Type B pancreatic cell (in vitro differentiated cells): Measurements from ENCODE around the gene PLPP4. TPM values are rescaled to one million over a fixed set of nuclear protein-coding genes. Genes with fewer than 3 reads are reported as not detected.
A peak's percentile ranks its signal among the peaks of the same experiment; 100 is the strongest.

Source experiments
- DNase-seq: peaks from one replicate; pipeline ENCODE4 v3.0.0; 2021; ENCODE audit warnings: mixed read lengths; ENCODE audit not compliant: unreplicated experiment; ENCODE audit errors: extremely low spot score
- H3K27ac Mint-ChIP-seq: 2 replicates; pipeline ENCODE4 v1.8.0; 2021; ENCODE audit warnings: mild to moderate bottlenecking, mixed read lengths
- H3K27me3 Mint-ChIP-seq: 2 replicates; pipeline ENCODE4 v1.8.0; 2021; ENCODE audit warnings: mixed read lengths
- H3K36me3 Mint-ChIP-seq: 2 replicates; pipeline ENCODE4 v1.8.0; 2021; ENCODE audit warnings: mixed read lengths
- H3K4me1 Mint-ChIP-seq: one replicate; pipeline ENCODE4 v1.8.0; 2021; ENCODE audit warnings: mixed read lengths; ENCODE audit not compliant: unreplicated experiment
- H3K4me3 Mint-ChIP-seq: 2 replicates; pipeline ENCODE4 v1.8.0; 2021; ENCODE audit warnings: mild to moderate bottlenecking, mixed read lengths
- H3K9me3 Mint-ChIP-seq: 2 replicates; pipeline ENCODE4 v1.8.0; 2021; ENCODE audit warnings: mixed read lengths
- total RNA-seq: library from RNA; stranded (reverse); gene quantifications from 2 replicates; pipeline ENCODE4 v1.2.1, GENCODE V29; 2021; ENCODE audit warnings: low replicate concordance
- TF ChIP-seq, protein P1 (sequence below): fragments of 200-600 bp; sonication (generic); conservative IDR thresholded peaks from 2 replicates; pipeline ENCODE4 v1.5.0; 2021; ENCODE audit warnings: antibody characterized with exemption, mild to moderate bottlenecking

Gene PLPP4
- total RNA-seq, 1 donor from 2014 or later: 4.4 TPM

DNA sequence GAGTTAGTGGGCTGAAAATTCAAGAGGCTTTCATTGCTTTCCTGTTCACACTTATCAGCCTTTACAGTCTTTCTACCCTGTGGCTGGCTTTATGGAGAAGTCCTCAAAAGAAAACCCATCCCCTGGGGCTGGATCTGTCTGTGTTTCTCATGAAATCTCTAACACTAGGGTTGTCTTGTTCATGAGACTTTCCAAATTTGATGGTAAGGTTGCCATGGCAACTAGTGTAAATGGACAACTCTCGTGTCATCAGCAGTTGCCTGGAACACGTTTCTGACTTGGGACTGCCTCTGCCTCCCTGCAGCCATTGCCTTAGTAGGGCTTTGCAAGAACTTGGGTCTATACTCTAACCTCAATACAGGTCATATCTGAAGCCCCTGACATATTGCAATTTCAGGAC is 35.8 kb upstream of the PLPP4 start:
- no peaks in the 10 kb centered on the region for H3K4me1 Mint-ChIP-seq
- peaks cover 5% of the 10 kb centered on the region for H3K9me3 Mint-ChIP-seq
- H3K36me3 Mint-ChIP-seq: no peaks in the 10 kb centered on the region
- no peak for DNase-seq
- peaks cover 9% of the 10 kb centered on the region for H3K27me3 Mint-ChIP-seq
- TF ChIP-seq, protein P1, sequence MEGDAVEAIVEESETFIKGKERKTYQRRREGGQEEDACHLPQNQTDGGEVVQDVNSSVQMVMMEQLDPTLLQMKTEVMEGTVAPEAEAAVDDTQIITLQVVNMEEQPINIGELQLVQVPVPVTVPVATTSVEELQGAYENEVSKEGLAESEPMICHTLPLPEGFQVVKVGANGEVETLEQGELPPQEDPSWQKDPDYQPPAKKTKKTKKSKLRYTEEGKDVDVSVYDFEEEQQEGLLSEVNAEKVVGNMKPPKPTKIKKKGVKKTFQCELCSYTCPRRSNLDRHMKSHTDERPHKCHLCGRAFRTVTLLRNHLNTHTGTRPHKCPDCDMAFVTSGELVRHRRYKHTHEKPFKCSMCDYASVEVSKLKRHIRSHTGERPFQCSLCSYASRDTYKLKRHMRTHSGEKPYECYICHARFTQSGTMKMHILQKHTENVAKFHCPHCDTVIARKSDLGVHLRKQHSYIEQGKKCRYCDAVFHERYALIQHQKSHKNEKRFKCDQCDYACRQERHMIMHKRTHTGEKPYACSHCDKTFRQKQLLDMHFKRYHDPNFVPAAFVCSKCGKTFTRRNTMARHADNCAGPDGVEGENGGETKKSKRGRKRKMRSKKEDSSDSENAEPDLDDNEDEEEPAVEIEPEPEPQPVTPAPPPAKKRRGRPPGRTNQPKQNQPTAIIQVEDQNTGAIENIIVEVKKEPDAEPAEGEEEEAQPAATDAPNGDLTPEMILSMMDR: no peak
- no peak overlapping the region for H3K4me3 Mint-ChIP-seq
- H3K27ac Mint-ChIP-seq: no peak overlapping the region

GRCh38 chr10:120422457-120422856 is 34.6 kb upstream of the PLPP4 start:
- TF ChIP-seq, protein P1: no peak
- no peak overlapping the region for H3K4me3 Mint-ChIP-seq
- peaks cover 5% of the 10 kb centered on the region for H3K9me3 Mint-ChIP-seq
- no peak overlapping the region for H3K27ac Mint-ChIP-seq
- H3K27me3 Mint-ChIP-seq: peaks cover 6% of the 10 kb centered on the region
- H3K4me1 Mint-ChIP-seq: no peaks in the 10 kb centered on the region
- DNase-seq: no peak
- H3K36me3 Mint-ChIP-seq: no peaks in the 10 kb centered on the region

DNA sequence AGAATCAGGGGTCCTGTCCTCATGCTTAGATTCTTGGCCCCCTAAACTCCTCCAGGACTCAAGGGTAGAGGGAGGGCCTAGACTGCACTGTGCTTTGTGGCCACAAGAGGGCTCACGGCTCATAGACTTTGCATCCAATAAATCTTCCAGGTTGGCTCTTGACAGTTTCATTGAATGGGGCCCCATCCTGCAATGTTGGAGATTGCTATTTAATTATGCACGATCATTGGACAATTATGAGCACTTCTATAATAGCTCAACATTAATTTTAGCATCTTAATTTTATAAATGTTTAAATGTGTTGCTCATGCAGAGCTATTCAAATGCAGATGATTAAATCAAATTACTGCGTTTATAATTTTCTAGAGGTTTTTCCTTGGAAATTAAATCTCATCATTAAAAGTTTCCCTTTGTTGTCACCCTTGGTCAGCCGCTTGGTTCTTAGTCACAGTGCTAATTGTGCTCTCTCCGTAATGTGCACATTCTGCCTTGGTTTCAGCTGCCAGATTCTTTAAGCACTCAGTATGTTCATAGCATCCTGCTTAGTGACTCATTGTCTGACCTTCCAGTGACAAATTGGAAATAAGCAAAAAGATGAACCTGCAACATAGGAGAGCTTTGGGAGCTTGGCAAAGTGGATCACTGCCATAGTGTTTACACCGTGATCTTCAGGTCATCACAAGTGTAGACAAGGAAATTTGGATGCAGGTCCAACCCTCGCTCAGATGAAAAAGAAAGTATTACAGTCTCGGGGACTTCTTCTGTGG is 33.4 kb upstream of the PLPP4 start:
- peaks cover 2% of the 10 kb centered on the region for H3K4me1 Mint-ChIP-seq
- H3K27ac Mint-ChIP-seq: no peak overlapping the region
- H3K36me3 Mint-ChIP-seq: no peaks in the 10 kb centered on the region
- no peak for DNase-seq
- TF ChIP-seq, protein P1: peak; percentile 92
- no peak overlapping the region for H3K4me3 Mint-ChIP-seq
- peaks cover 6% of the 10 kb centered on the region for H3K27me3 Mint-ChIP-seq
- peaks cover 5% of the 10 kb centered on the region for H3K9me3 Mint-ChIP-seq

DNA sequence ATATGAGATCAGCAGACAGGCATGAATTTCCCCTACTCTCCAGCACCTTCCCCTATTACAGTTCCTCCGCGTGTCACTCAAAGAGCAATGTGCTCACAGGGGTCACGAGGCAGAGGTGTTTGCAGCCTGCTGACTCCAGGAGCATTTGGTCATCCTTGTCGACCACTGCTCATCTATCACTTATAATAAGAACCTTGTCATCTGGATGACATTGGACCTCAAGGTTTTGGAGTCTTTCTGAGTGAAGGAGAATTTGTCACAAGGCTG is 32.9 kb upstream of the PLPP4 start:
- no peak overlapping the region for H3K4me3 Mint-ChIP-seq
- peaks cover 5% of the 10 kb centered on the region for H3K9me3 Mint-ChIP-seq

GRCh38 chr10:120426306-120426705 is 30.7 kb upstream of the PLPP4 start:
- DNase-seq: no peak
- H3K4me1 Mint-ChIP-seq: peaks cover 6% of the 10 kb centered on the region

More for the DNA sequence above, 32.9 kb upstream of the PLPP4 start:
- TF ChIP-seq, protein P1: no peak
- Mint-ChIP-seq H3K4me1 (peaks cover 6% of the 10 kb centered on the region), H3K36me3 (no peaks in the 10 kb centered on the region), H3K27me3 (peaks cover 6% of the 10 kb centered on the region), H3K27ac (no peak overlapping the region)
- no peak for DNase-seq

More at GRCh38 chr10:120426306-120426705, 30.7 kb upstream of the PLPP4 start:
- TF ChIP-seq, protein P1: no peak
- peaks cover 8% of the 10 kb centered on the region for H3K27me3 Mint-ChIP-seq
- no peak overlapping the region for H3K4me3 Mint-ChIP-seq
- no peaks in the 10 kb centered on the region for H3K36me3 Mint-ChIP-seq
- H3K9me3 Mint-ChIP-seq: peaks cover 5% of the 10 kb centered on the region
- H3K27ac Mint-ChIP-seq: no peak overlapping the region
